Gastroesophageal sphincter (tissue), 4 donors: ENCODE measurements around the gene RPL3. TPM values are rescaled to one million over a fixed set of nuclear protein-coding genes. Genes with fewer than 3 reads are reported as not detected.

Experiments used
- ATAC-seq: fragments of 150-250 bp; one replicate; pipeline ENCODE4 v1.9.1; 2016; ENCODE audit warnings: mild to moderate bottlenecking, moderate library complexity
- H3K27ac ChIP-seq, 4 donors: fragments of 200-600 bp; sonication (generic) in 3 of 4; 1 replicate in 3 of 4; 2 replicates in 1 of 4; pipeline ENCODE4 v1.5.1; 2016 to 2019
- H3K27me3 ChIP-seq: fragments of 200-600 bp; sonication (generic); one replicate; pipeline ENCODE4 v1.5.1; 2019
- H3K36me3 ChIP-seq, 2 donors: fragments of 200-600 bp; sonication (generic); one replicate each; pipeline ENCODE4 v1.5.1; 2019; ENCODE audit warnings: control low read depth in 1 of 2
- H3K4me1 ChIP-seq, 3 donors: fragments of 200-600 bp; sonication (generic); 1 replicate in 2 of 3; 2 replicates in 1 of 3; pipeline ENCODE4 v1.5.1; 2016 to 2019; ENCODE audit warnings: control low read depth in 2 of 3
- H3K4me3 ChIP-seq, 2 donors: fragments of 200-600 bp; sonication (generic); one replicate each; pipeline ENCODE4 v1.5.1; 2019; ENCODE audit warnings: mild to moderate bottlenecking in 1 of 2, moderate library complexity in 1 of 2
- H3K9me3 ChIP-seq, 3 donors: fragments of 200-600 bp; sonication (generic); one replicate each; pipeline ENCODE4 v1.5.1; 2017 to 2019; ENCODE audit warnings: control low read depth in 2 of 3
- EP300 ChIP-seq: sonication (generic); formaldehyde crosslinking; IDR thresholded peaks from one replicate; pipeline ENCODE4 v1.6.1; 2017; ENCODE audit warnings: antibody characterized with exemption, mild to moderate bottlenecking
- POLR2A ChIP-seq, 2 donors: fragments of 450-650 bp; IDR thresholded peaks; one replicate each; pipeline ENCODE4 v1.6.1; 2017; ENCODE audit warnings: antibody characterized with exemption in 2 of 2, mild to moderate bottlenecking in 2 of 2, moderate library complexity in 1 of 2
- POLR2AphosphoS5 ChIP-seq: sonication (generic); formaldehyde crosslinking; IDR thresholded peaks from one replicate; pipeline ENCODE4 v1.6.1; 2017; ENCODE audit warnings: antibody characterized with exemption
- WGBS, 2 donors: methylation state at CpG; one replicate each; pipeline ENCODE4 v1.1.5; 2018; ENCODE audit warnings: low coverage in 1 of 2; 5-methylcytosine and 5-hydroxymethylcytosine counted together
- total RNA-seq, 4 donors: library from RNA; depleted of rRNA; stranded (reverse); fragments of >200 nt; gene quantifications; one replicate each; pipeline ENCODE4 v1.1.0, GENCODE V29; 2016
- TF ChIP-seq, protein P1 (sequence below), 4 experiments: fragments of 200-600 bp in 2 of 4; fragments of 450-650 bp in 2 of 4; sonication (generic) in 1 of 4; IDR thresholded peaks; one replicate each; pipeline ENCODE4 v1.5.1; 2017 to 2019; ENCODE audit warnings: antibody characterized with exemption in 4 of 4, mild to moderate bottlenecking in 2 of 4, moderate library complexity in 2 of 4

Gene RPL3
- total RNA-seq, 4 donors from 2014 or later = 1,539 to 2,425 (median 1,793) TPM

DNA sequence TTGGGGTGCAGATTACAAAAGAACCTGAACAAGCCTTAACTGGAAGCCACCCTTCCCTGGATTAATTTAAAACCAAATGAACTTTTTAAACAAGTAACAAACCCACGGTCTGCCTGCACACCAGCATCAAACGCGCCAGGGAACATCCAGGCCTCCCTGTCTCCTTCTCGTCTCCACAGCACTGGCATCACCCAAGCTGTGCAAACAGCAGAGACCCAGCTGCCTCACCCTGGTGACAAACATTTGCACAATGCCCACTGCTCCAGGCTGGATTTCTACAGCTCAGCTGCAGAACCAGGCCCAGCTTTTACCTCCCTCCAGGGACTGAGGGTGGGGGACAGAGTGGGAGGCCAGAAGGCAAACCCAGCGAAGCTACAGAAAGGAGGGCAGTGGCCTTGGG is 7.0 kb downstream of the RPL3 start:
- H3K36me3 ChIP-seq = peaks cover 3 to 63% of the 10 kb centered on the region in 2 donors
- no peak for ATAC-seq
- WGBS, 2 donors = 56 to 73% methylated on average over 2 to 4 of the region's 5 CpGs
- H3K27ac ChIP-seq = no peak overlapping the region
- H3K4me1 ChIP-seq = peaks cover 0 to 69% (median 33%) of the 10 kb centered on the region in 3 donors
- H3K9me3 ChIP-seq = no peaks in the 10 kb centered on the region
- TF ChIP-seq POLR2AphosphoS5 = no peak
- no peak for TF ChIP-seq POLR2A (IDR thresholded peaks at IDR 0.05)
- TF ChIP-seq EP300 = no peak
- no peaks in the 10 kb centered on the region for H3K27me3 ChIP-seq
- no peak overlapping the region for H3K4me3 ChIP-seq

DNA sequence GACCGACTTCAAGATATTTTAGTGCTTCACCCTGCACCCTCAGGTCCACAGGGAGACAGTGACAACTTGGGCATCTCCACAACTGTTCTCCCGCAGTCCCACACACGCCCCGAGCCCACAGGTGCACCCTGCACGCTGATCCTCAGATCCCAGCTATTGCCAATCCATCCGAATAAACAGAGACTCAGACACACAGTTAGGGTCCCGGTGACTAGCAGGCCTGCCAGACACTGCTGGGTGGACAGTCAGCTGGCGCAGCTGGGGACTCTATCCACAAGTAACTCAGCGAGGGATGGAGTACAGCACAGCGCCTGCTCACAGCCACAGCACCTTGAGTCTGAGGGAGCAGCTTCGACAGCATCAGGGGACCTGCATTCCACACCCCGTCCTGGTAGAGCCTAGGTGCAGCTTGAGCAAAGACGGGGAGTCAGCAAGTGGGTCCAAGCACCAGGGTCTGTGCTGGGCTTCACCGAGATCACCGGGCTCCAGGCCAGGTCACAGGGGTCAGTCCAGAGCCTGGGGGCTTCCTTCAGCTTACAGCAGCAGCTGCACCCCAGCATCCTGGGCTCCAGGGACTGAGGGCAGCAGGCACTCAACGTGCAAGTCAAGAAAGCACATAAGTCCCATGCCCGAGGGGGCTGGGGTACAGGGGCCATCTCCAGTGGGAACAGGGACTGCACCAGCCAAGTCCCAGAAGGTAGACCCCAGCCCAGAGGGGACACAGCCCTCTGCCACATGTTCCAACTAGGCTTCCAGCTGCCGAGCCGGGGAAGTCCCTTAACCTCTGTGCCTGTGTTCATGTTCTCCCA is 7.6 kb downstream of the RPL3 start:
- H3K9me3 ChIP-seq = no peaks in the 10 kb centered on the region
- peaks cover 3 to 56% of the 10 kb centered on the region in 2 donors for H3K36me3 ChIP-seq
- no peak for ATAC-seq
- no peaks in the 10 kb centered on the region for H3K27me3 ChIP-seq
- peaks cover 0 to 63% (median 26%) of the 10 kb centered on the region in 3 donors for H3K4me1 ChIP-seq
- H3K4me3 ChIP-seq = no peak overlapping the region
- TF ChIP-seq EP300 (no peak), POLR2A (IDR thresholded peaks at IDR 0.05) (no peak), POLR2AphosphoS5 (peak; percentile 2)
- TF ChIP-seq, protein P1, sequence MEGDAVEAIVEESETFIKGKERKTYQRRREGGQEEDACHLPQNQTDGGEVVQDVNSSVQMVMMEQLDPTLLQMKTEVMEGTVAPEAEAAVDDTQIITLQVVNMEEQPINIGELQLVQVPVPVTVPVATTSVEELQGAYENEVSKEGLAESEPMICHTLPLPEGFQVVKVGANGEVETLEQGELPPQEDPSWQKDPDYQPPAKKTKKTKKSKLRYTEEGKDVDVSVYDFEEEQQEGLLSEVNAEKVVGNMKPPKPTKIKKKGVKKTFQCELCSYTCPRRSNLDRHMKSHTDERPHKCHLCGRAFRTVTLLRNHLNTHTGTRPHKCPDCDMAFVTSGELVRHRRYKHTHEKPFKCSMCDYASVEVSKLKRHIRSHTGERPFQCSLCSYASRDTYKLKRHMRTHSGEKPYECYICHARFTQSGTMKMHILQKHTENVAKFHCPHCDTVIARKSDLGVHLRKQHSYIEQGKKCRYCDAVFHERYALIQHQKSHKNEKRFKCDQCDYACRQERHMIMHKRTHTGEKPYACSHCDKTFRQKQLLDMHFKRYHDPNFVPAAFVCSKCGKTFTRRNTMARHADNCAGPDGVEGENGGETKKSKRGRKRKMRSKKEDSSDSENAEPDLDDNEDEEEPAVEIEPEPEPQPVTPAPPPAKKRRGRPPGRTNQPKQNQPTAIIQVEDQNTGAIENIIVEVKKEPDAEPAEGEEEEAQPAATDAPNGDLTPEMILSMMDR (IDR thresholded peaks at IDR 0.05) = no peak
- WGBS, 2 donors = 58 to 80% methylated on average over 1 to 4 of the region's 19 CpGs
- H3K27ac ChIP-seq = no peak overlapping the region

DNA sequence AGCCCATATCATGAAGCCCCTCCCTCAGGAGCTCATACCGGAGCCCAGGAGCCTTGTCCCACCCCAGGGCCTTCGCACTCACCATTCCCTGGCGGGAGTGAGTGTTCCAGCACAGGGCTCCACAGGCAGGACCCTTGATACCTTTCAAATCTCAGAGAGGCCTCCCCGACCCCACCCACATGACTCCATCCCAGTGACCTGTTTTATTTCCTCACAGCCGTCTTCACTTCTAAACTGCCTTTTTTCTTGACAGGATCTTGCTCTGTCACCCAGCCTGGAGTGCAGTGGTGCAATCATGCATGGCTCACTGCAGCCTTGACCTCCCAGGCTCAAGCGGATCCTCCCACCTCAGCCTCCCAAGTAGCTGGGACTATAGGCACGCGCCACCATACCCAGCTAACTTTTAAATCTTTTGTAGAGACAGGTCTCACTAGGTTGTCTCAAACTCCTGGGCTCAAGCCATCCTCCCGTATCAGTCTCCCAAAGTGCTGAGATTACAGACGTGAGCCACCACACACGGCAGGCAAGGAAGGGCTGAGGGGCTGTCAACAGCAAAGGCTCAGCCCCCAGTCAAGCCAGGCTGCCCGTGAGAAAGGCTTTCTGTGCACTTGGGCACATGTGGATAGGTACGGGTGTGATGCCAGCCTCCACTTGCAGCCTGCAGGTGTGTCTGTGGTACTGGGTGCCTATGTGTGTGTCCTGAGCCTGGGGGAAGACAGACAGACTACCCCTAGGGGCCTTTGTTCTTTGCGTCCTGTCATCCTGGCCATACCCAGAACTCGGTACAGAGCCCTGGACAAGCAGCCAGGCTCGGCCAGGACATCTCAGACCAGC is 9.3 kb downstream of the RPL3 start:
- H3K9me3 ChIP-seq = no peaks in the 10 kb centered on the region
- WGBS, 2 donors = 88% methylated on average over 5 of the region's 16 CpGs; no CpG with 5 or more reads in 1 of the 2 donors
- ATAC-seq = no peak
- no peaks in the 10 kb centered on the region for H3K27me3 ChIP-seq
- H3K27ac ChIP-seq = peak overlapping the region in 3 of 4 donors; percentile 75 to 82 (median 79)
- TF ChIP-seq, protein P1 (IDR thresholded peaks at IDR 0.05) = no peak
- TF ChIP-seq POLR2A (IDR thresholded peaks at IDR 0.05) = no peak
- no peak for TF ChIP-seq EP300
- no peak for TF ChIP-seq POLR2AphosphoS5
- no peak overlapping the region for H3K4me3 ChIP-seq
- peaks cover 3 to 39% of the 10 kb centered on the region in 2 donors for H3K36me3 ChIP-seq
- H3K4me1 ChIP-seq = peaks cover 0 to 46% (median 13%) of the 10 kb centered on the region in 3 donors

DNA sequence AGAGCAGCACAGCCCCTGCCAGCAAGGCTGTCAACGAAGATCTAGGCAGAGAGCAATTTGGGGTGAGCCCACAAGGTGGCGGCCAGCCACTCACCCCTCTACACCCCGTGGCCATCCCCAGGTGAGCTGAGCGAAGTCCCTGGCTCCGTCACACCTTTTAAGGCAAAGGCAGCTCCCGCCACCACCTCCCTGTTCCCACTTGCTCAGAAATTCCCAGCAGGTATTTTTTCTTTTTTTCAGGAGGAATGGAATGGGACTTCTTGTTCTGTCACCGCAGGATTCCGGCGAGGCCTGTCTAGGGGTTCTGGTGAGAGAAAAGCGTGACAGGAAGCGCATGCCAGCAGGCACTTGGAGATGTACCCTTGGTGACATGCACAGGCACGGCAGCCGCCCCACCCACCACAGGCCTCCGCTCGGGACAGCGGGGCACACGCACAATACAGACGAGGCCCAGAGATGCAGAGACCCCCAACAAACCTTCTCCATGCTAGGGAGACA is 10.0 kb downstream of the RPL3 start:
- TF ChIP-seq POLR2A (IDR thresholded peaks at IDR 0.05) (no peak), EP300 (no peak), POLR2AphosphoS5 (no peak)
- TF ChIP-seq, protein P1 (IDR thresholded peaks at IDR 0.05) = no peak
- Histone ChIP-seq H3K27me3 (no peaks in the 10 kb centered on the region), H3K9me3 (no peaks in the 10 kb centered on the region), H3K4me1 (peaks cover 0 to 39% (median 13%) of the 10 kb centered on the region in 3 donors), H3K4me3 (peak overlapping the region in 1 of 2 donors; percentile 32), H3K27ac (peak overlapping the region in 3 of 4 donors; percentile 75 to 82 (median 79)), H3K36me3 (peaks cover 1 to 33% of the 10 kb centered on the region in 2 donors)
- ATAC-seq = no peak
- WGBS, 2 donors = 71 to 78% methylated on average over 5 to 15 of the region's 18 CpGs
